D721Med (cell line): ENCODE results near the gene ADM.

Experiments used
- DNase-seq: peaks from one replicate; pipeline ENCODE4 v3.0.0; 2011; ENCODE audit warnings: low spot score; ENCODE audit not compliant: insufficient read length
- FAIRE-seq: peaks from 2 replicates; lab custom pipeline; 2011; peaks lifted over from hg19 to GRCh38; lab: Jason Lieb, UNC
- TF ChIP-seq, protein P1 (sequence below): IDR thresholded peaks from 2 replicates; pipeline ENCODE4 v1.5.1; 2012; ENCODE audit warnings: mild to moderate bottlenecking, control low read depth; ENCODE audit not compliant: insufficient read depth; ENCODE audit errors: missing control alignments

The ADM gene

DNA sequence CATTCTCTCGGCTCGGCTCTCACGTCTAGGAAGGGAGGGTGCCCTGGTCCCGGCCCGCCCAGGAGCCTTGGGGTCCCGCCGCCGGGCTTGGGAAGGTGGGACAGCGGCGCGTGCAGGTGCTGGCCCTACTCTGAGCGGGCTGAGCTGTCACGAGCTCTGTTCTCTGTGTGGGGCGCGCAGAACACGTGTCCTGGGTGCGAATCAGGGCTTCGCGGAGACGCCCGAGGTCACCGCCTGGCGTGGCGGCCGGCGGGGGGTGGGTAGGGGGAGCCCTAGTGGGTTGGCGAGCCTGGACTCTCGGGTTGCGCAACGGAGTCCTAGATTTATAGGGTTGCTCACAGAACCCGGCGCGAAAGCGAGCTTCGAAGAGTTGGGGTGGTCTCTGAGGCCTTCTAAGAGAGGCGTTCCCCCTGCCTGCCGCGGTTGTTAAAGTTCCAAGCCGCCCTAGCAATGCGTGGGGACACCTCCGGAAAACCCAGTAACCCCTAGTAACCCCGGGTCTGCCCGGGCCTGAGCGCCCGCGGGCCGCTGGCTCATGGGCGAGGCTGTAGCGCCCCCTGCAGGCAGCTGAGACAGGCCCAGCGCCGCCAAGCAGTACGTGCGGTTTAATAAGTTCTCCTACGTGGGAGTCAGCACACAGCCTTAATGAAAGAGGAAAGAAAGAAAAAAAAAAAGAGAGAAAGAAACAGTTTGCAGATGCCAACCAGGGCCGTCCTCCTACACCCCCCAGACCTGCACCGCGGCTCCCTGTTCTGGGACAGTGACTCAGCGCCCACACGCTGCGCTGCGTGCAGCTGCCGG lies 2.7 kb downstream of the ADM start:
- FAIRE-seq = no peak
- DNase-seq = peak; percentile 80
- TF ChIP-seq, protein P1, sequence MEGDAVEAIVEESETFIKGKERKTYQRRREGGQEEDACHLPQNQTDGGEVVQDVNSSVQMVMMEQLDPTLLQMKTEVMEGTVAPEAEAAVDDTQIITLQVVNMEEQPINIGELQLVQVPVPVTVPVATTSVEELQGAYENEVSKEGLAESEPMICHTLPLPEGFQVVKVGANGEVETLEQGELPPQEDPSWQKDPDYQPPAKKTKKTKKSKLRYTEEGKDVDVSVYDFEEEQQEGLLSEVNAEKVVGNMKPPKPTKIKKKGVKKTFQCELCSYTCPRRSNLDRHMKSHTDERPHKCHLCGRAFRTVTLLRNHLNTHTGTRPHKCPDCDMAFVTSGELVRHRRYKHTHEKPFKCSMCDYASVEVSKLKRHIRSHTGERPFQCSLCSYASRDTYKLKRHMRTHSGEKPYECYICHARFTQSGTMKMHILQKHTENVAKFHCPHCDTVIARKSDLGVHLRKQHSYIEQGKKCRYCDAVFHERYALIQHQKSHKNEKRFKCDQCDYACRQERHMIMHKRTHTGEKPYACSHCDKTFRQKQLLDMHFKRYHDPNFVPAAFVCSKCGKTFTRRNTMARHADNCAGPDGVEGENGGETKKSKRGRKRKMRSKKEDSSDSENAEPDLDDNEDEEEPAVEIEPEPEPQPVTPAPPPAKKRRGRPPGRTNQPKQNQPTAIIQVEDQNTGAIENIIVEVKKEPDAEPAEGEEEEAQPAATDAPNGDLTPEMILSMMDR = peak; percentile 85

GRCh38 chr11:10308201-10308954 lies 3.5 kb downstream of the ADM start:
- TF ChIP-seq, protein P1 = no peak
- FAIRE-seq = no peak
- DNase-seq = no peak

DNA sequence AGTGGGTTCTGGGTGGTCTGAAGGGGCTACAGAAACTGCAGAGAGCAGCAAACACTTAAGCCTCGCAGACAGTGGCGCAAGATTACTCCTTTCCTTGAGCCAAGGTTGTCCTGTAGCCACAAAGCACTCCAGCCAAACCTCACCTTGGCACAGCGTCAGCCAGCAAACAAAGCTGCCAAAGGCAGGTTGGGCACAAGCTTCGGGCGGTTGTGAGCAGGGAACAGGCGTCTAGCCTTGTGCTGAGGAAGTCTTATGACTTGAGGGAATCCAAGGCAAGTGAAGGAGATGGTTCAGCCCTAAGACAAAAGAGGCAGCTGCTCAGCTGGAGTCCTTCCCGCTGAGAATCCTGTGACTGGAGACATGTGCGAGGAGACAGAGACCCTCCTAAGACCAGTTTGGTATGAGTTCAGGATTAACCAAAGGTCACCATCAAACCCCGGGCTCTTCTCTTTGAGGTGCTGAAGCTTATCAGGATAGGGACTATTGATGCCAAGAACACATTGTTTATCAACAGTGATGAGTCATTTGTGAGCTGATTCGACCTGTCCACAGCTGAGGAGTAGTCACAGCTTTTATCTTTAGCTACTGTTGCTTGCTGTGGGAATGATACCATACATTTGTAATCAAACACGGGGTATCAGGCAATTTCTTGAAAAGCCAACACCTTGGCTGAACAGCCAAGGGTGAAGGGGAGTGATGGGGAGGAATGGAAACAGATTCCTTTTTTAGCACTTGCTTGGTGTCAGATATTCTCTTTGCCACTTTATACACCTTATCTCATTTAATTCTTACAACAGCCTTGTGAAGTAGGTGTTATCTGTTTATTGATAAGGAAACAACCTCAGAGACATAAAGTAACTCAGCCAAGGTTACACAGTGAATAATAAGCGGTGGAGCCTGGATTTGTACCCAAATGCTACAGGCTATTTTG lies 4.6 kb downstream of the ADM start:
- TF ChIP-seq, protein P1 = no peak
- DNase-seq (no peak), FAIRE-seq (no peak)

DNA sequence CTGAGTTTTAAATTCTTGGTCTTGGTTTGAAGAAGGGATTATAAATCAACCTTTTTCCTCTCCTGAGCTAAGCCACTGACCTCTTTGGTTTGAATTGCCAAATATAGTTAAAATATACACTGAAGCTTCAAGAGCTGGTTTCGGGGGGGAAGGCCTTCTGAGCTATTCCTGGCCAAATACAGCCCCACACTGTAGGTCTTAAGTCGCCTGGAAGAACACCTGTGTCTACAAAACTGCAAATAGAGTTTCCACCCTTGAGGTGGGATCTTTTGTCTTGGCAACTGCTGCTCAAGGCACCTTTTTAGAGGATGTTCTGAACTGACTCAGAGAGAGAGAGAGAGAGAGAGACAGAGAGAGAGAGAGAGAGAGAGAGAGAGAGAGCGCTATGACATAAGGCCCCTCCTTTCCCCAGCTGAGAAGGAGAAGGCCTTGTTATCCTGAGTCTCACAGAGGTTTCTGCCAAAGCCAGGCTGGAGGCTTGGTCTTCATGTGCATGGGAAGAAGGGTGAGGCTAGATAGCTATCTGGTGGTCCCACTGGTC lies 5.5 kb downstream of the ADM start:
- TF ChIP-seq, protein P1 = no peak
- DNase-seq (no peak), FAIRE-seq (no peak)

- TF ChIP-seq, protein P1 = no peak
- FAIRE-seq (no peak), DNase-seq (no peak)
Measured at GRCh38 chr11:10311802-10312201, 6.9 kb downstream of the ADM start.

GRCh38 chr11:10314199-10315072 lies 9.6 kb downstream of the ADM start:
- DNase-seq (no peak), FAIRE-seq (no peak)

More at GRCh38 chr11:10314199-10315072, 9.6 kb downstream of the ADM start:
- TF ChIP-seq, protein P1 = no peak
